GM23338 (cell line): ENCODE measurements around the gene AQP1.

ENCODE experiments used
- CTCF ChIP-seq, 2 experiments: fragments of 200-600 bp in 1 of 2; sonication (generic) in 1 of 2; conservative IDR thresholded peaks; 2 replicates each; pipeline versions ENCODE4 v1.5.1 to v1.6.1; 2016 to 2017; ENCODE audit warnings: antibody characterized with exemption in 2 of 2, low read depth in 2 of 2, mild to moderate bottlenecking in 2 of 2, moderate library complexity in 1 of 2
- EZH2 ChIP-seq: fragments of 200-600 bp; sonication (generic); IDR thresholded peaks from one replicate; pipeline ENCODE4 v1.8.0; 2017; ENCODE audit warnings: antibody characterized with exemption, mild to moderate bottlenecking, low read depth; ENCODE audit not compliant: unreplicated experiment

- no peak for TF ChIP-seq EZH2
- TF ChIP-seq CTCF (conservative IDR thresholded peaks at IDR 0.05; ENCODE audit: low read depth in 2 of 2), result no peak
Measured at GRCh38 chr7:30911133-30911532, 520 bp upstream of the AQP1 start.
